ENCODE results near the gene ANAPC5.

DNA sequence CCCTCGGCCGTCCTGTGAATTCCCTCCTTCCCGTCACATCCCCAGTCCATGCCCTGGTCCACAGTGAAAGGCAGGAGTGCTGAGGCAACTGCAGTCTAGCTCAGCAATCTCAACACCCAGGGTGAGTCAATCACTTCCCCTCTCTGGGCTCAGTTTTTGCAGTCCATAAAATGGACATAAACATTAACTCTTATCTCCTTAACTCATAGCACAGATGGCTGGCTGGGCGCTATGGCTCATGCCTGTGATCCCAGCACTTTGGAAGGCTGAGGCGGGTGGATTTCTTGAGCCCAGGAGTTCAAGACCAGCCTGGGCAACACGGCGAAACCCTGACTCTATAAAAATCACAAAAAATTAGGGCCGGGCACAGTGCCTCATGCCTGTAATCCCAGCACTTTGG, 88.1 kb downstream of the ANAPC5 start:
- no peak for TF ChIP-seq EZH2 (IDR thresholded peaks at IDR 0.05; ENCODE audit: insufficient read depth, poor library complexity, severe bottlenecking)
- no peak for TF ChIP-seq EZH2phosphoT487 (IDR thresholded peaks at IDR 0.05; ENCODE audit: insufficient read depth, low read depth)
